GM19452 (cell line): ENCODE measurements around the gene ADCK2.
A peak's percentile ranks its signal among the peaks of the same experiment; 100 is the strongest.
"Not testable (repeated sequence)": the region's sequence is repeated elsewhere in the genome, so short reads cannot be mapped to it uniquely, and the experiment has no call there.

Experiments
- ATAC-seq: cut with Tn5 transposase; IDR thresholded peaks from one replicate; pipeline ENCODE4 v1.9.1; 2021; ENCODE audit not compliant: unreplicated experiment

Gene ADCK2

DNA sequence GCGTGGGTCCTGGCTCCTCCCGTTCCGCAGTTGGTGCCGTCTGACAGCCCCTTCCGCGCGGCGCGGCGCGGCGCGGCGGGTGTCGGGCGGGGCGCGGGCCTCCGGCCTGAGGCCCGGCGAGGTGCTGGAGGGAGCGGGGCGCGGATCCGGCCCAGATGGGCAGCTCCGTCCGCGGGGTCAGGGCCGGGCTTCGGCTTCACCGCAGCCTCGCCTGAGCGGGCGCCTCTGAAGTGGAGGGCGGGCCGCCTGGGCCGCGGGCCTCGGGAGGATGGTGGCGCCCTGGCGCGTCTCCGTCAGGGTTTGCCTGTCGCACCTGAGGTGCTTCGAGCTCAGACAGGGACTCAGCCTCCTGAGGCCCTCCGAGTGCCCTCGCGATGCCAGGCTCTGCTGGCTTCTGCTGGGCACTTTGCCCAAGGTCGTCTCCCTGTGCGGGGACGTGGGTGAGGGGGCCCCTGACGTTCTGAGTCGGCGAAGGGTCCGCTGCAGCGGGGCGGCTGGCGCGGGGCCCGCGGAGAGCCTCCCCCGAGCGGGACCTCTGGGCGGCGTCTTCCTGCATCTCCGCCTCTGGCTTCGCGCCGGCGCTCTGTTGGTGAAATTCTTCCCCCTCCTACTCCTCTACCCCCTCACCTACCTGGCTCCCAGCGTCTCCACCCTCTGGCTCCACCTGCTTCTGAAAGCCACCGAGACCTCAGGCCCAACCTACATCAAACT lies 473 bp downstream of the ADCK2 start:
- ATAC-seq: peak; percentile 47

DNA sequence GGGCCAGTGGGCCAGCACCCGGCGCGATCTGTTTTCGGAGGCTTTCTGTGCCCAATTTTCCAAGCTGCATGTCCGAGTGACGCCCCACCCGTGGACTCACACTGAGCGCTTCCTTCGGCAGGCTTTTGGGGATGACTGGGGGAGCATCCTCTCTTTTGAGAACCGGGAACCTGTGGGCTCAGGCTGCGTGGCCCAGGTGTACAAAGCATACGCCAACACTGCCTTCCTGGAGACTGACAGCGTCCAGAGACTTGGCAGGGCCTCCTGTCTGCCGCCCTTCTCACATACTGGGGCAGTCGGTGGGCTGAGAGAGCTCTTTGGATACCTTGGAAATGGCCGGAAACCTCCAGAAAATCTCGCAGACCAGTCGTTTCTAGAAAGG lies 1.0 kb downstream of the ADCK2 start:
- no peak for ATAC-seq

DNA sequence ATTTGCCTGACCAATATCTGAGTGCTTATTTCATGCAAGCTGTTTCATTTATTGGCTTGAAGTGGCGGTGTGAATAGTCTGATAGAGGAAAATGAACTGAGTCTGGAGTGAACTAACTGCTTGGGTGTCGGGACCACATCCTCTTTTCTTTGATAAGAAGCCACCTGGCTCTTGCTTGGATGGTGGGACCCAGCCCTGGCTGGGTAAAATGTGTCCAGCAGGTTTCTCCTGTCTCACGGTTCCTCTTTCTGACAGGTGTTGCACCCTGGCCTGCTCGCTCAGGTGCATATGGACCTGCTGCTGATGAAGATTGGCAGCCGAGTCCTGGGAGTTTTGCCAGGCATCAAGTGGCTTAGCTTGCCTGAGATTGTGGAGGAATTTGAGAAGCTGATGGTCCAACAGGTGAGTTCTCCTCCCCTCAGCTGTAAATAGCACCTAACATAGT lies 1.6 kb downstream of the ADCK2 start:
- ATAC-seq: no peak

DNA sequence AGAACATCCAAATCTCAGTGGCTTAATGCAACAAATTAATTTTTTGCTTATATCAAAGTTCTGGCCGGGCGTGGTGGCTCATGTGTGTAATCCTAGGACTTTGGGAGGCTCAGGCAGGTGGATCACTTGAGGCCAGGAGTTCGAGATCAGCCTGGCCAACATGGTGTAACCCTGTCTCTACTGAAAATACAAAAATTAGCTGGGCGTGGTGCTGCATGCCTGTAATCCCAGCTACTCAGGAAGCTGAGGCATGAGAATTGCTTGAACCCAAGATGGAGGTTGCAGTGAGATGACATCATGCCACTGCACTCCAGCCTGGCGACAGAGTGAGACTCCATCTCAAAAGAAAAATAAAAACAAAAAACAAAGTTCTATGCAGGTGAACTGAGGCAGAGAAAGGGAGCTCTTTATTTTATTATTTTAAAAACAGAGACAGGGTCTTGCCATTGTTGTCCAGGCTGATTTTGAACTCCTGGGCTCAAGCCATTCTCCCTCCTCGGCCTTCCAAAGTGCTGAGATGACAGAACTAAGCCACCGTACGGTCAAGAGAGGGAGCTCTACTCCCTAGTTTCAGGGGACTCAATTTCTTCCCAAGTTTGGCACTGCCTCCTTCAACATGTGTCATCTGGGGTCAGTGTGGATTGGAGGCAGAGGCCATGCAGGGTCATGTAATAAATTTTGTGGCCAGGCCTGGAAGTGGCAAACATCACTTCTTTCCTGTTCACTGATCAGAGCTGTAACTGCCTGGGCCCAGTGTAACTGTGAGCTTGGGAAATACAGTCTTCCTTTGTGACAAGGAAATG lies 2.4 kb downstream of the ADCK2 start:
- no peak for ATAC-seq

DNA sequence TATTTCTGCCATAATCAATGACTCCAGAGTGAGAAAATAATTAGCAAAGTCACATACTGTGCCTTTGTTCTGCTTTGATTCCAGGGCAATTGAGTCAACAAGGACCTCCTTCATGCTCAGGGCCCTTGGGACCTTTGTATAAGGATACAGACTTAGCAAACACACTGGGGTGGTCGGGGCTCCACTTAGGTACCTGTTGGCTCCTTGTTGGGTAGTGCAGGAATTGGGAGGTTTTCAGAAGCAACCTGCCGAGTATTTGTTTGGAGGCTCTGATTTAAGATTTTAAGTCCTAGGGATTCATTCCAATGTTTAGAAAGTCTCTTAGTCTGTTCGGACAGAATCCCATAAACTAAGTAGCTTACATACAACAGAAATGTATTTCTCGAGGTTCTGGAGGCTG lies 3.0 kb downstream of the ADCK2 start:
- no peak for ATAC-seq

DNA sequence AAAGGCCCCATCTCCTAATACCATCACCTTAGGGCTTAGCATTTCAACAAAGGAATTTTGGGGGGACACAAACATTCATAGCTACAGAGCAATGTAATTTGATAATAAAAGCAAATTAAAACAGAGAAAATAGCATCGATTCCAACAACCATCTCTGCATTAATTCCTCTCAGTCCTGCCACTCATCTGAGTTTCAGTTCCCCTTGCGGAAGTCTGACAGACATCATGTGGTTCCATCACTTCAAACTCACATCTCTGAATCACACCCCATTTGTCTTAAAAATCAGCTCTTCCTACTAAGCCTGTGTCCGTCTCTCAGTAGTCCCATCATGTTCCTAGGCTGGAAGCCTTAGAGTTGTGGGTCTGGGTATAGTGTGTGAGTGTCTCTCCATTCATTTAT lies 3.6 kb downstream of the ADCK2 start:
- ATAC-seq: peak; percentile 57

DNA sequence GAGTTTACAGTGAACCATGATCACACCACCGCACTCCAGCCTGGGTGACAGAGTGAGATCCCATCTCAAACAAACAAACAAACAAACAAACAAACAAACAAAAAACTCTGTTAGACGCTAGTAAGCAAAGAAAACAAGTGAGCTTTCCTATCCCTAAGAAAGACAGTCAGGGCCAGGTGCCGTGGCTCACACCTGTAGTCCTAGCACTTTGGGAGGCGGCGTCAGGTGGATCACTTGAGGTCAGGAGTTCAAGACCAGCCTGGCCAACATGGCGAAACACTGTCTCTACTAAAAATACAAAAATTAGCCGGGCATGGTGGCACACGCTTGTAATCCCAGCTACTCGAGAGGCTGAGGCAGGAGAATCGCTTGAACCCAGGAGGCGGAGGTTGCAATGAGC lies 4.2 kb downstream of the ADCK2 start:
- not testable (repeated sequence) for ATAC-seq

DNA sequence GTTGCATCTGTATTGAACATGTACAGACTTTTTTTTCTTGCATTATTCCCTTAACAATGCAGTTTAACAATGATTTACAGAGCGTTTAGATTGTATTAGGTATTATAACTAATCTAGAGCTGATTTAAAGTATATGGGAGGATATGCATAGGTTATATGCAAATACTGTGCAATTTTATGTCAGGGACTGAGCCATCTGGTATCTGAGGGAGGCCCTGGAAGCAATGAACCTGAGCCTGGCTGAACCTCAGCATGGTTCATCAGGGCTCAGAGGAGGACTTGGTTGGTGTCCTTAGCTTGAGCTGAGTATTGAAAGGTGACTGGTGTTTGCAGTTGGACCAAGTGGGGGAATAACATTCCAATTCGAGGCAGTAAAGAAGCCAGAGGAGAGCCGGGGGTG lies 4.8 kb downstream of the ADCK2 start:
- no peak for ATAC-seq

DNA sequence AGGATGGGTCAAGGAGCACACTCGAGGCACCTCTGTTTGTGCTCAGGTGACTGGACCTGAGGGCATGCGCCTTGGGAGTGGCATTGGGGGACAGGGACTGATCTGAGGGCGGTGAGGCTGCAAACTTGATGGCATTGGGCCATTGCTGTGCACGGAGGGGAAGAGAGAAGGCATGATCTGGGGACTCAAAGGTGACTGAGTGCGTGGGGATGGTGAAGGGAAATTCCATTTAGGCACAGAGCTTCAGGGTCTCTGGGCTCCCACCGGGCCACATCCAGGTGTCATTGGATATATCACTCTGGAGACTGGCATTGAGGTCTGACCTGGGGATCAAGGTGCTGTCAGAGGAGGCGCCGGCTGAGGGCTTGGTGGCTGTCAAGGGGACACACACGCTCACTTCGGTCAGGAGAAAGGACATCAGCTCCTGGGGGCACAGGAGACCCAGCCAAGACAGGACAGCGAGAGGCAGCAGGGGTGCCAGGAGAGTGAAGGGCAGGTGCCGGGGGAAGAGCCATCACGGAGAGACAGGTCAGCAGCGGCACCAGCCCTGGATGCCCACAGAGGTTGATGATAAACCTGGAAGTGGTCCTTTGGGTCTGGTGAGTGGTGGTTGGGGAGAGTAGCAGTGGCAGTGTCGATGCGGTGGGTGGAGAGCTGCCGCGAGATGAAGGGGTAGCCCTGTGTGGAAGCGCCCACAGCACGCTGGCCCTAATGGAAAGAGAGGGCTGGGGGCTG lies 5.5 kb downstream of the ADCK2 start:
- ATAC-seq: no peak

DNA sequence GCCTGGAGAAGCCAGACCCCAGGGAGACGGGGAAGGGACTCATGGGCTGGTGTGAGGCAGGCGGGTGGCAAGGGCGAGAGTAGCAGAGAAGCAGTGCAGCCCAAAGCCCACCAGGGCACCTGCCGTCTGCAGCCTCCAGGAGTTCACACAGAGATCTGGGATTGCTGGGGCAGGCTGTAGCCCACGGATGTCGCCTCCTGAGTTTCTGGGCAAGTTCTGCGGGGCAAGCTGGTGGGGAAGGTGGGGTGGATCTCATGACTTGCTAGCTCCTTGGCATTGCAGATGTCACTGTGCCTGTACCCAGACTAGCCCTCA lies 6.0 kb downstream of the ADCK2 start:
- no peak for ATAC-seq

DNA sequence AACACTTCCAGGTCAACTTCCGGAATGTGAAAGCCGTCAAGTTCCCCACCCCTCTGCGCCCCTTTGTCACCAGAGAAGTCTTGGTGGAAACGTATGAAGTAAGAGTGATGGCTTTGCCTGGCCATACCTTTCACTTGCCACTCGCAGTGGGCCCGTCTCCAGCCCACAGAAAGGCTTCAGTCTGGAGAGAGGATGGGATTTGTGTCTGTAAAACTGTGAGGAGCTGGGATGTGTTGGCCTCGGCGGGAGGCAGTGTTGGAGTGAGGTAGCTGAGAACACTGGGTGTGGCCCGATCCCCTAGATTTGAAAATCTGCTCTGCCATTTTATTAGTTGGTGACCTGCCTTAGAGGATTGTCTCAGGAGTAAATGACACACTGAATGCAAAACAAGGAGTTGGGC lies 6.4 kb downstream of the ADCK2 start:
- ATAC-seq: no peak

DNA sequence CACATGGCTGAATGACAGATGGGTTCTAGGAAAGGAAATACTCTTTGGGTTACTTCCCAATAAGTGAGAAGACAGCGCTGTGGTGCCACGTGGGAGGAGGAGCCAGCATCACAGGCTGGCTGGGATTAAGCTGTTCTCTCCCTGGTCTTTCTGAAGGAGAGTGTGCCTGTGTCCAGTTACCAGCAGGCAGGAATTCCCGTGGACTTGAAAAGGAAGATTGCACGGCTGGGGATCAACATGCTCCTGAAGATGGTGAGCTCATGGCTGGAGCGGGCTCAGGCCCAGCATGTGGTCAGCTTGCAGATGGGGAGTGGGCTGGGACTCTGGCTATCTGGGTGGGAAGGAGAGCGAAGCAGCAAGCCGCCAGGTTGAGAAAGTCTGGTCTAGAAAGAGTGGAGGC lies 8.1 kb downstream of the ADCK2 start:
- no peak for ATAC-seq

DNA sequence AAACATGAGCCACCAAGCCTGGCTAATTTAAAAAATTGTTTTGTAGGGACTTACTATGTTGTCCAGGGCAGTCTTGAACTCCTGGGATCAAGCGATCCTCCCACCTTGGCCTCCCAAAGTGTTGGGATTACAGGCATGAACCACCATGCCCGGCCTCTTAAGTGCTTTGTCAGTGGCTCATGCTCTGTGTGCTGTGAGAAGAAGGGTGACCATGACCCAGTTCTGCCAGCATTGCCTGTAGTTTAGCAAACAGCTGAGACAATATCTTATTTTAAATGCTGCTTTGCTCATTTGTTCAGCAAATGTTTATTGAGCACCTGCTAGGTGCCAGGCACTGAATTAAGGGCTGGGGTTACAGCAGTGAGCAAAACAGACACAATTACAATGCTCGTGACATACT lies 9.0 kb downstream of the ADCK2 start:
- ATAC-seq: no peak

DNA sequence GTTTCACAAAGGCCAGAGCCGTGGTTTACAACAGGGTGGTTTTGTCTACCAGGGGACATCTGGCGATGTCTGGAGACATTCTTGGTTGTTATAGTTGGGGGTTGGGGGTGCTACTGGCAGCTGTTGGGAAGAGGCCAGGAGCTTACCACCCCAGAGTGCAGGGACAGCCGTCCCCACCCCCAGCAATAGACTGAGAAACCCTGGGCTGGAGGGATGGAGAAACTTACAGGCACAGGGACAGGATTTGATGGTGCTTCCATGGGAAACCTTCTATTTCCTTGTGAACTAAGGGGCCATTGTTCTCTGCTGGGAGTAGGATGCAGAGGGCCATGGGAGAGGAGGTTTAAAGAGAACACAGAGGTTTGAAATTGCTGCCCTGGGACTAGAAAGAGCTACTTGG lies 10.9 kb downstream of the ADCK2 start:
- no peak for ATAC-seq

DNA sequence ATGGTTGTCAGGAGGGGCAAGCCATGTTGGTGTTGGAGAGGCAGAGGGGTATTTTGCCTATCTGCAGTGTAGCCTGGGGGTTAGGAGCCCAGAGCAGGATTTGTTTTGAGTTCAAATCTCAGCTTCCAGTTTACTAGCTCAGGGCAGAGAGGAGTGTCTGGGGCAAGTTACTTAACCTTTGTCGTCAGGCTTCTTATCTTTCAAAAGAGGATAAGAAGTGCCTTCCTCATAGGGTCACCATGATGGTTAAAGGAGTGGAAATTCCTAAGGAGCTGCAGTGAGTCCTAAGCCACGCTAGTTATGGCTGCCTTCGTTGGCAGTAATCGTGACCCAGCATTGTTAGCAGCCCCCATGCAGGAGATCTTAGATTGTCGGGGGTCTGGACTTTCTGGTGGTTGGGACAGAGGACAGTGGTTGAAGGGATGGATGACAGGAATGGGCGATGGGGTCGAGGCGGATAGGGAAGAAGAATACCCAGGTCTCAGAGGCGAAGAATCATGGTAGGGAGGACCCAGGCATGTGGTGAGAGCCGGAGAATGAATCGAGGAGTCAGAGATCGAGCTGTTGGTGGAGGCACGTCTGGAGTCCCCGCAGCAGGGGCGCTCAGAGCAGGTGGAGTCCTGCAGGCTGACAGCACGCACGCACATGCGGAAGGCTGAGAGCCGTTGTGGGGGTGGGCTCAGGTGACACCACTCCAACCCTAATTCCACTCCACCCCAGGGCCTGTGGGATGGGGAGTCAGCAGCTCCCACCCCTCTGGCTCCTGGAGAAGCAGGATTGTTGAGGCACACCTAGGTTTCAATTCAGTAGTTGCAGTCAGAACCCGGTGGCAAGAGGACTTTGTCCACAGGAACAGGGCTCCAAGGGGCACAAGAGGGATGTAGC lies 11.6 kb downstream of the ADCK2 start:
- no peak for ATAC-seq

DNA sequence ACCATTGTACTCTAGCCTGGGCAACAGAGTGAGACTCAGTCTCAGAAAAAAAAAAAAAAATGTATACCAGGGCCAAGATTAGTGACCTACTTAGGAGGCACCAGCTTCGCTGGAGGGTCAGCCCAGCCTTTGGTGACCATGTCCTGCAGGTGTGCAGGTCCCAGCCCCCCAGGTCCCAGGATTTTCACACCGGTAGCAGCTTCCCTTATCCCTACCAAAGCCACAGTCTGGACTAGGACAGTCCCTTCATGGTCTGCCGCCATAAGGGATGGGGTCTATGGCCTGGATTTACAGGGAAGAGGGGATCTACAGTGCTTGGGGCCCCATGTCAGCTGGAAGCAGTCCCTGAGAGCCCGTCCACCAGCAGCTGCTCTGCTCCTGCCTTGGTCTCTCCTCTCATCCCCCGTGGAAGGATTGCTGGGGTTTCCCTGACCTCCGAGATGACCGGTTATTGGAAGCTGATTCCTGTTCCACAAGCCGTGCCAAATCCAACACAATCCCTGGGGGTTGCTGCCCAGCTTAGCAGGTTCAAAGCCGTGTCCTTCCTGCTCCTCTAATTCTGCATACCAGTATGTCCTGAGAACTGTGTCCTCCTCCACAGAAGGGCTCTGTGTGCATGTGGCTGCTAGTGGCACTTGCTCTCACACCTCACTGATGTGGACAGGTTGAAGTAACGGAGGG lies 12.8 kb downstream of the ADCK2 start:
- ATAC-seq: no peak

DNA sequence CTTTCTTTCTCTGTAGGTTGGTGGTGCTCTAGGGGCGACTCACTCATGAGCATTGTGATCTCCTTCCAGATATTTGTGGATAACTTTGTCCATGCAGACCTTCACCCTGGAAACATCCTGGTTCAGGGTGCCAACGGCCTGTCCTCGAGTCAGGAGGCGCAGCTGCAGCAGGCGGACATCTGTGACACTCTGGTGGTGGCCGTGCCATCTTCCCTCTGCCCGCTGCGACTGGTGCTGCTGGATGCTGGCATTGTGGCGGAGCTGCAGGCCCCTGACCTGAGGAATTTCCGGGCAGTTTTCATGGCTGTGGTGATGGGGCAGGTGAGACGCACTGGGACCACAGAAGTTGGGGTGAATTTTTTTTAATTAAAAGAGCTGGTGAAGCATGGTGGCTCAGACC lies 14.2 kb downstream of the ADCK2 start:
- no peak for ATAC-seq

DNA sequence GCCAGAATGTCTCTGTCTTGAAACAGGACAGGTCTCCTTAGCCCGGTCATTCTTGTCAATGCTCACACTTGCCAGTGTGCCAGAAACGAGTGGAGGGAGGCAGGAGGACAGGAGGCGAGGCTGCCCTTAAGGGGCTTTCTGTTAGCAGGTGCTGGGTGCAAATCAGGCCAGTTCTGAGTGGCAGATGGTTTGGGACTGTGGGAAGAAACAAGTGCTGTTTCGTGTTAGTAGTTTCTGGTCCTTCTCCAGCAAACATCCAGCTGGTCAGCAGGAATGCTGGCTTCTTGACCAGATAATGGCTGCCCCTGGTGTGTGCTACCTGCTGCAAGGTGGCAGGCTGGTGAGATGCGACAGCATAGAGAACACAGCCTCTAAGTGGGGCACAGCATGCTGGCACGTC lies 15.6 kb downstream of the ADCK2 start:
- no peak for ATAC-seq

DNA sequence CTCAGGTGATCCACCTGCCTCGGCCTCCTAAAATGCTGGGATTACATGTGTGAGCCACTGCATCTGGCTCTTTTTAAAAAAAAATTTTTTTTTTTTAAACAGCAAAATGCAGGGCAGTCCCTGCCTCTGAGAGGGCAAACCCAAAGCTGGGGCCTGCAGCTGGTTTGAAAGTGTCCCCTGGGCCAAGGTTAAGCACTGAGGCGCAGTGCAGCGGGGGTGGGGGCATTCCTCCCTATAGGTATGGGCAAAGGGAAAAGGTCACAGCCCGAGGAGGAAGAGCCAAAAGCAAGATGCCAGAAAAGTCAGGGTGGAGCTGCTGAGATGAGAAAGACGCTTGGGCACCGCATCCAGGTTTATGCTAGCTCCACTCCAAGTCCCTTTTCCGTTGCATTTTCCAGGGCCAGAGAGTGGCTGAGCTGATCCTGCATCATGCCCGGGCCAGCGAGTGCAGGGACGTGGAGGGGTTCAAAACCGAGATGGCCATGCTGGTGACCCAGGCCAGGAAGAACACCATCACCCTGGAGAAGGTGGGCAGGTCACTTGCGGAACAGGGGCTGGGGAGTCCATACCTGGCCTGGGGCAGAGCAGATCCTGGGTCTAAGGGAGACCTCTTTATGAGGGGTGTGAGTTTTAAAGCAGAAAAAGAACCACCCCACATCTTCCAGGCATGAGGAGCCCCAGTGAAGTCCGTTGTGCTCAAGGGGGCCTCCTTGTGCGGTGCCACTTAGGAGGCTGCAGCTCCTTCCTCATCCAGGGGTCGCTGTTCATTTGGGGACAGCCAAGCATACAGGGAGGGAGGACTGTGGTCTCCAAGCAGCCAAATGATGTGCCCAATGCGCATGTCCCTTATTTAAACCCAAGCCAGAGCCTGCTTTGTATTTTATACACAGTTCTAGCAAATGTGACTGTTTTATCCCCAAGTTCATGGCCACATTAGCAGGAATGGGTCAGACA lies 16.7 kb downstream of the ADCK2 start:
- no peak for ATAC-seq
